GM18861 (cell line): ENCODE measurements around the gene HYDIN.
"Not testable (repeated sequence)": the region's sequence is repeated elsewhere in the genome, so short reads cannot be mapped to it uniquely, and the experiment has no call there.

Source experiments
- ATAC-seq: cut with Tn5 transposase; IDR thresholded peaks from one replicate; pipeline ENCODE4 v1.9.1; 2021; ENCODE audit not compliant: unreplicated experiment

HYDIN gene

DNA sequence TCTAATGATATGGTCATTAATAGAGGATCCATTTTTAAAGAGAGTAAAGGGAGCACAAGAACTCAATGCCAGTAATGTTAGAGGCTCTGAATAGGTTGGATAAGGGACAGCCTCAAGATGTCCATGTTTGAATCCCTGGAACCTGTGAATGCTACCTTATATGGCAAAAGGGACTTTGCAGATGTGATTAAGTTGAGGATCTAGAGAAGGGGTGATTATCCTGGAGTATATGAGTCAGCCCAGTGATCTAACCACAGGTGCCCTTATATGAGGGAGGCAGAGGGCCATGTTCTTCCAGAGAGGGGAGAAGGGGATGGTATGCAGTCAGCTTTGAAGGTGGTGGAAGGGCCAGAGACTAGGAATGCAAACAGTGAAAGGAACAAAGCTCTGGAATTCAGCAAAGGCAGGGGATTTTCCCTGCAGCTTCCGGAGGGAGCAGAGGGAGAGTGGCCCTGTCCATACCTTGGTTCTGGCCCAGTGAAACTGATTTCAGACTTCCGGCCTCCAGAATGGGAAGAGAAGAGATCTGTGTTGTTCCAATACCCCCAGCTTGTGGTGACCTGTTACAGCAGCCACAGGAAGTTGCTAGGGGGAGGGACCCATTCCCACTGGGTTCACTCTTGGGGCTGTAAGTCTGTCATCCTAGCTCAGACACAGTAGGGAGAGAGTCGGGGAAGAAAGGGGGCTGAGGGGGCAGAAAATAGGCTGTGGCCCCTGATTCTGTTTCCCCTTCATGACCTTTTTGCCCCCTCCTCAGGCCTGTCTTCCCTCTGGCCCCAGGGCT is 220.9 kb downstream of the HYDIN start:
- not testable (repeated sequence) for ATAC-seq

GRCh38 chr16:71006516-71006915 is 224.0 kb downstream of the HYDIN start:
- not testable (repeated sequence) for ATAC-seq

DNA sequence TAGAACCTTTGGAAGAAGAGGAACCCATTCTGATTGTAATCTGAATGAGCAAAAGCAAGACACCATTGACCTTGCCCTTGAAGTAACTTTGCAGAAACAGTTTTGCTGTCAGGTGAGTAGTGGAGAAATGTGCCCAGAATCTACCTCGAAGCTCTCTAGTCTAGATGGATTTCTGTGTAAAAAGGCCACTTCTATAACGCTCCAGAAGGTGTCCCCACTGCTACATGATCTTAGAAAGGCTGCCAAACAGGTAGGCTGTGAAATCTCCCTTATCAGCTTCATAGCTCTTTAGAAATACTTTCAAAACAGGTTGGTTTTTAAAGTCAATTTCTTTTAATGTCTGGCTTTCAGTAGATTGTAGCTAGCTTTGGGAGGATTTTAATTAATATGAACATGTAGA is 230.8 kb downstream of the HYDIN start:
- not testable (repeated sequence) for ATAC-seq

- ATAC-seq = not testable (repeated sequence)
Measured at GRCh38 chr16:70995799-70996198, 234.7 kb downstream of the HYDIN start.

DNA sequence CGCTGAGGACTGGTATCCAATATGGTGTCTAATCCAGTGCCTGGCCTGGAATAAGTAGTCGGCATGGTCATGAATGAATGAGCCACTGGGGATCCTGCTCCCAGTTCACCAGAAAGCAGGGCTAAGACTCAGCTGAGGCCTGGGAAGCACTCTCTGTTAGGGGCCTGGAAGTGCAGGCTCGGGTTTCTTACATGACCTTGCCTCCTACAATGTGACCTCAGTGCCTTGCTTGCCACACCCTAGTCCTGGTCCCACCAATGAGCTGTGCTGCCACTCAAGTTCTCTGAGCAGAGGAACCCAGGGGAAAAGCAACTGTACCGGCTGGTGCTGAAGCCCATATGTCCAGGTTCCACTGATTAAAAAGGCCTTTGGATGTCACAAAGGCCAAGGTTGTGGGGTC is 238.0 kb downstream of the HYDIN start:
- ATAC-seq = not testable (repeated sequence)

- not testable (repeated sequence) for ATAC-seq
Measured at GRCh38 chr16:70987019-70987715, 243.4 kb downstream of the HYDIN start.

DNA sequence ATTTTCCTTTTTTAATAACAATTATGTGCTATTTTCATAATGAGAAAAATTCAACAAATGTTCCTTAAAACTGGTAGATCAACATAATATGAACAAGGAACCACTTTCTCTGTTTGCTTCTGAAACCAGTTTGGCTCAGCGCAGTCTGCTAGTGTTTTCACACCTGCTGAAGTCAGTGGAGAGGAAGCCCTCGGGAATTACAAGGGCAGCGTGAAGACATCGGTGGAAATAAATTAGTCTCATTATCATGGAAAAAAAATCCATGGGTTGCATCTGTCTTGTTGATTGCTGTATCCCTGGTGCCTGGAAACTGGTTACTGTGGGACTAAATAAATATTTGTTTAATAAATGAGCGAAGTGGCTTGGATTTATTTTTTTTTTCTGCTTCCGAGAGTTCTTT is 245.8 kb downstream of the HYDIN start:
- ATAC-seq = not testable (repeated sequence)

DNA sequence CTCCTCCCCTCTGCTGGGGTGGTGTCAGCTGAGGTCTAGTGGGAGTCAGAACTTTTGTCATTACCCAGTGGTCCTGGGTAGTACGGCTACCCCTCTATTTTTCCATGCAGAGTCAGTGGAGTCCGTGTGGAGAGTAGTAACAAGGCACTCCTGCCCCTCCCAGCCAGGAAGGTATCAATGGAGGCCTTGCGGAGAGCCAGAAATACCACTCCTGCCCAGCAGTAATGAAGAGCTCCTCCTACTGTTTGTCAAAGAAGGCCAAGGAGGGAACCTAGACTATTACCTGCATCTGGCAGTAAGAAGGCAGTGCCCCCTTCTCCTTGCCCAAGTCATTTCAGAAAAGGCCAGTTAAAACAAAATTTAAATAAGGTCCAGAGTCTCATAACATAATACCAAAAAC is 262.2 kb downstream of the HYDIN start:
- not testable (repeated sequence) for ATAC-seq

DNA sequence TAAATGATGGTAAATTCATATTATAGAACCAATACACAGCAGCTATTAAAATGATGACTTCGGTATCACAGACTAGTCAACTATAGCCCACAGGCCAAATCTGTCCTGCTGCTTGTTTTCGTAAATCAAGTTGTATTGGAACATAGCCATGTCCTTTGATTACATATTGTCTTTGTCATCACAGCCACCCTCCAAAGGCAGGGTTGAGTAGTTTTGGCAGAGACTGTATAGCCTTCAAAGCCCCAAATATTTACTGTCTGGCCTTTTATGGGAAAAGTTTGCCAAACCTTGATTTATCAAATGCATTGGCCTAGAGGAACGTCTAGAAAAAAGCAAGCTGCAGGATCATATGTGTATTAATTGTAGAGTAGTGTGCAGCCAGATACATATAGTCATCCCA is 270.4 kb downstream of the HYDIN start:
- not testable (repeated sequence) for ATAC-seq

GRCh38 chr16:70954922-70955321 is 275.6 kb downstream of the HYDIN start:
- ATAC-seq = not testable (repeated sequence)

GRCh38 chr16:70953824-70954223 is 276.7 kb downstream of the HYDIN start:
- ATAC-seq = not testable (repeated sequence)

- ATAC-seq = not testable (repeated sequence)
Measured at GRCh38 chr16:70943551-70943950, 287.0 kb downstream of the HYDIN start.

DNA sequence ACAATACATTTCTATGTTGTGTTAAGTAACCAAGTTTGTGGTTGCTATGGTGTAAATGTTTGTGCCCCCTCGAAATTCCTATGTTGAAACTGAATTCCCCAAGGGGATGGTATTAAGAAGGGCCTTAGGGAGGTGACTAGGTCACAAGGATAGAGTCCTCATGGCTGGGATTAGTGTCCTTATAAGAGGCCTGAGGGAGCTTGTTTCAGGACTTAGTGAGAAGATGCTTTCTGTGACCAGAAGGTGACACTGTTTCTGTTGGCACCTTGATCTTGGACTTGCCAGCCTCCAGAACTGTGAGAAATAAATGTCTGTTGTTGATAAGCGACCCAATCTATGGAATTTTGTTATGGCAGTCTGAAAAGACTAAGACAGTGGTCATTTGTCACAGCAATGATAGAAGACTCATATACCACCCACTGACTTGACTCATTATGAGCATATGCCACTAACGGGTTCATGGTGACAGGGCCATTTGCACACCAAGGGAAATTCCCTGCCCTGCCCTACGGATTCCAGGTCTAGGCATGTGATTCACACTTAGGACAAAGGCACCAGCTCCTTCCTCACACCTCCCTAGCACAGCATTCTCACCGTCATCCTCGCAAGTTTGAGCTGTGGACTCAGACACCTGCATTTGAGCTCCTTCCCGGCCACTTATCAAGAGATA is 290.7 kb downstream of the HYDIN start:
- ATAC-seq = not testable (repeated sequence)

DNA sequence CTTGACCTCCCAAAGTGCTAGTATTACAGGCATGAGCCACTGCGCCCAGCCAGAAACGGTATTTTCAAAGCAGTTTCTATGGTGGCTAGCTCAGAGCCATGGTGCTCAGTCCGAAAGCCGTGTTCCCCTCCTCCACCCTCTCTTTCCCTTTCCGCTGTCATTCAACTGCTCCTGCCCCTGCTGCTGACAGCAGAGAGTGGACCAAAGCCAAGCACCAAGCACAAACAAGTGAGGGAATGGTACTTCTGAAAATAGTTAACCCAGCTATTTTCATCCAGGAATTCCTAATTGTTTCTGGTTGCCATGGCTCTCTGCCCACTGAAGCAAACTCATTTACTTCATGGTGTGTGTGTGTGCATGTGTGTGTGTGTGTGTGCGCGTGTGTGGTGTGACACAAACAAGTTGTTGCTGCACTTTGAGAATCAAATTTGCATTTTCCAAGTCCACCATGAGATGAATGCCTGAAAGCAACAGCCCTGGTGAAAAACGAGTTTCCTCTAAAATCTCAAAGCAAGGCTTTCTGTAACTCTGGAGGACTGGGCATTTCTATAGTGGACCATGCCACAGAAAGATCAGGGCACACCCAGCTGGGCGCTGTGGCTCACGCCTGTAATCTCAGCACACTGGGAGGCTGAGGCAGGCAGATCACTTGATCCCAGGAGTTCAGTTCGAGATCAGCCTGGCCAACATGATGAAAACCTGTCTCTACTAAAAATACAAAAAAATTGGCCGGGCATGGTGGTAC is 293.6 kb downstream of the HYDIN start:
- ATAC-seq = not testable (repeated sequence)

DNA sequence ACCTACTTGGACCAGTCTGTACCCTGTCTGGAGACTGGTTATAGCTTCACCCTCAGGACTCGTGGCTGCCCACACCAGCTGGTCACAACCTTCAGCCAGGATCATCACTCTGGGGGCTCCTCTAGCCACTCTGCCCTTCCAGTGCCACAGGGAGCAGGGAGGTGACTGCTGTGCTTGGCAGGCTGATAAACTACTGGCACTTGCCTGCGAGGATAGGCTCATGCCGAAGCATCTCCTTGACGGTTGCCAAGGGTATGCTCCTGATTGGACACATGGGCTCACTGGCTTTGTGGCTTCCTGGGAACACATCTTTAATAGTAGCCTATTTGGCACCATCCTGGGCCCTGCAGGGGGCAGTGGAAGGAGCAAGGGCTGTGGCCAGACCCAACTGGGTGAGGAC is 295.2 kb downstream of the HYDIN start:
- ATAC-seq = not testable (repeated sequence)

DNA sequence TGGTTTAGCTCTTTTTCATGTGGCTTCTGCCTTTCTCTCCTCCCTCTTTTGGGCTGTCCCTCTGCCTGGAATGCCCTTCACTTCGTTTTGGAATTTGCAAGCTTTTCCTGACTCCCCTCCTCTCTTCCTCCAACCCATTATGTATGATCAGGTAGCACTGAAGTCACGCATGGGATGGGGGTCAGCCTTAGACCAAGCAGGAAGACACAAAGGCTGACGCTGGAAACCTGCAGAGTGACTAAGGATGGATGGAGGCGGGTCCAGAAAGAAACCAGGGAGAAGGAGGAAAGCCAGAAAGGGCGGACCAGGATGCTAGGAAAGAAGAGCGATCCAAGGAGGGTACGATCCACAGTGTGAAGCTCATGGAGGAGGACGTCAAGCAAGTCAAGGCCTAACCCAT is 296.8 kb downstream of the HYDIN start:
- ATAC-seq = not testable (repeated sequence)

DNA sequence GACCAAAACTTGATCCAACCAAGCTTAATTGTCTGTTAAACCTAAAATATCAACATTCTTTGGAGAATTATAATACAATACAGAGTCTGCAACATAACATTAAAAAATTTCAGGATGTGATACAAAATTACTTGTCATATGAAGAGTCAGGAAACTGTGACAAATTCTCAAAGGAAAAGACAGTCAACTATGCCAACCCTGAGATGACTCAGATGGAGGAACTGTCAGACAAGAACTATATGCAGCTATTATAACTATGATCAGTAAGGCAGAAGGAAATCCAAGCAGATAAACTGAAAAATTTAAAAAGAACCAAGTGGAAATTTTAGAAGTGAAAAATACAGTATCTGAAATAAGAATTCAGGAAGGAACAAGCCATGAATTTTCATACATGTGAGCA is 299.8 kb downstream of the HYDIN start:
- not testable (repeated sequence) for ATAC-seq

DNA sequence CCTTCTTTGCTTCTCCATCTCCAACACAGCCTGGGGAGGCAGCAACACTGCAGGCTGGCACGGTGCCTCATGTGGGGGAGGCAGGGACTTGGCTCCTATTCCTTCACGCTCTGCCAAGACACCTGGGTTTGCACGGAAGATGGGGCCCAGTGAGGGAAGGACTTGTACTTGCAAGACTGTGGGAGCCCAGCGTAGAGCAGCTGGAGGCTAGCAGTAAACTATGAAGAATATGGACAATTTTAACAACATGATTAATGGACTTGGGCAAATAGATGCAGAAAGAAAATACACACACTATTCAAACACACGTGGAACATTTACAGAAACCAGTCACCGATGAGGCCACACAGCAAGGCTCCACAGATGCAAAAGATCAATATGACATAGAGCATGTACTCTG is 308.4 kb downstream of the HYDIN start:
- ATAC-seq = not testable (repeated sequence)

- ATAC-seq = not testable (repeated sequence)
Measured at GRCh38 chr16:70920661-70921060, 309.9 kb downstream of the HYDIN start.

DNA sequence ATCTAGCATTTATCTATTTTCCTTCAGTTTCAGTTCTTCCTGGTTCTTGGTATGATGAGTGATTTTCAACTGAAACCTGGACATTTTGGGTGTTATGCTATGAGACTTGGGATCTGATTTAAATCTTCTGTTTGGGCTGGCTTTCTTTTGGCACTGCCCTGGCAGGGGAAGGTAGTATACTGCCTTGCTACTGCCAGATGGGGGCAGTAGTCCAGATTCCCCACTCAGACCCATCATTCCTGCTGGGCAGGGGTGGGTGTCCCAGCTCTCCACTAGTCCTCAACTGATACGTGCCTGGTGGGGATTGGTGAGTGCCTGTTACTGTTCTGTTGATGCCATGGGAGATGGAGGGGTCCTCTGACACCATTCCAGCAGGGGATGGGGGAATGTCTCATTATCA is 342.3 kb downstream of the HYDIN start:
- not testable (repeated sequence) for ATAC-seq

DNA sequence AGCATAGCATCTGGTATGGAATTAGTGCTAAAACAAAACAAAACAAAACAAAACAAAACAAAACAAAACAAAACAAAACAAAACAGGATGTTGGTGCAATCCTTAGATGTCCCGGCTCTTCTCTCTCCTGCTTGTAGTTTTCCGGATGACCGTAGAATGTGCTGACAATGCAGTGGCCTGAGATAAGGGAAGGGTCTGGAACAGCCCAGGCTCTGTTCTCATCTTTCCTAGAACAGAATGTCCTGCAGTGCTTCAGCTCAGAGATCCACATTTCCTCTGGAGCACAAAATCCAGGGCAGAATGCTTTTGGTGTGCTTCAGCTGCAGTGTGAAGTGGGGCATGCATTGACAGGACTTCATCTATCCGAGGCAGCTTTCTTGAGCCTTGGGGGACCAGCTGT is 345.9 kb downstream of the HYDIN start:
- not testable (repeated sequence) for ATAC-seq
